Measurements from ENCODE around the gene GGCX.

The GGCX gene

GRCh38 chr2:85497944-85498630 is 63.2 kb downstream of the GGCX start (continued):
- TF ChIP-seq ZNF280C (tag by site-specific recombination; IDR thresholded peaks at IDR 0.05) (no peak), HOXC10 (CRISPR knock-in tag; IDR thresholded peaks at IDR 0.05) (no peak), ZNF518A (tag by site-specific recombination; conservative IDR thresholded peaks at IDR 0.05; ENCODE audit: low read depth) (no peak), YY1 (tag by site-specific recombination; IDR thresholded peaks at IDR 0.05) (no peak), ZNF488 (tag by site-specific recombination; IDR thresholded peaks at IDR 0.05) (no peak), ZNF704 (tag by site-specific recombination; IDR thresholded peaks at IDR 0.05) (no peak)

GRCh38 chr2:85496436-85496835 is 64.9 kb downstream of the GGCX start:
- H3K4me1 ChIP-seq (ENCODE audit: control insufficient read depth, insufficient read depth, low read length): no peaks in the 10 kb centered on the region
- ChIA-PET POLR2A (no interaction called here), CTCF (interaction anchor here (0.8 kb wide), 1 partner anchor 9 kb away, joined by 3 read pairs; no protein-coding TSS in a partner anchor)
- H3K4me3 ChIP-seq (ENCODE audit: low read depth, low read length): no peak overlapping the region
- no peak overlapping the region for H3K27ac ChIP-seq (ENCODE audit: extremely low read depth, low read depth, low read length)
- TF ChIP-seq ZBTB7A (tag by site-specific recombination; IDR thresholded peaks at IDR 0.05; ENCODE audit: low read depth) (no peak), YY1 (tag by site-specific recombination; IDR thresholded peaks at IDR 0.05) (no peak), ZNF274 (IDR thresholded peaks at IDR 0.05; ENCODE audit: low read length) (no peak), ZNF274 (tag by site-specific recombination; IDR thresholded peaks at IDR 0.05; ENCODE audit: borderline replicate concordance) (no peak), ZNF362 (tag by site-specific recombination; IDR thresholded peaks at IDR 0.05) (no peak), PRDM1 (tag by site-specific recombination; IDR thresholded peaks at IDR 0.05) (no peak), IKZF3 (tag by site-specific recombination; IDR thresholded peaks at IDR 0.05) (no peak), KLF9 (tag by site-specific recombination; IDR thresholded peaks at IDR 0.05; ENCODE audit: low read depth) (no peak), PBX3 (CRISPR knock-in tag; IDR thresholded peaks at IDR 0.05) (no peak), ZBTB11 (tag by site-specific recombination; conservative IDR thresholded peaks at IDR 0.05; ENCODE audit: low read depth) (no peak), GLIS2 (tag by site-specific recombination; IDR thresholded peaks at IDR 0.05) (no peak)
- no peaks in the 10 kb centered on the region for H3K36me3 ChIP-seq (ENCODE audit: control insufficient read depth in 2 of 2, insufficient read depth in 1 of 2, low read length in 2 of 2)
- H3K9me3 ChIP-seq (ENCODE audit: control insufficient read depth, insufficient read depth, low read depth, low read length): no peaks in the 10 kb centered on the region

All from HEK293 (cell line).